GM21390 (cell line): Measurements from ENCODE around the gene CMYA5.

Source experiments
- ATAC-seq: cut with Tn5 transposase; IDR thresholded peaks from one replicate; pipeline ENCODE4 v1.9.1; 2021; ENCODE audit not compliant: unreplicated experiment

Gene CMYA5

GRCh38 chr5:79793304-79793703 lies 103.7 kb downstream of the CMYA5 start:
- no peak for ATAC-seq

GRCh38 chr5:79793722-79794121 lies 104.1 kb downstream of the CMYA5 start:
- ATAC-seq, result no peak

- no peak for ATAC-seq
These were observed 104.7 kb downstream of the CMYA5 start for GRCh38 chr5:79794347-79794746.

- no peak for ATAC-seq
These were observed 106.2 kb downstream of the CMYA5 start for GRCh38 chr5:79795764-79796398.

GRCh38 chr5:79798893-79799590 lies 109.4 kb downstream of the CMYA5 start:
- ATAC-seq, result no peak

- ATAC-seq, result no peak
These were observed 111.6 kb downstream of the CMYA5 start for GRCh38 chr5:79800979-79801827.

GRCh38 chr5:79802406-79802805 lies 112.8 kb downstream of the CMYA5 start:
- no peak for ATAC-seq

- no peak for ATAC-seq
These were observed 113.4 kb downstream of the CMYA5 start for GRCh38 chr5:79803007-79803406.

GRCh38 chr5:79806741-79807140 lies 117.1 kb downstream of the CMYA5 start:
- no peak for ATAC-seq

- ATAC-seq, result no peak
These were observed 120.1 kb downstream of the CMYA5 start for GRCh38 chr5:79809743-79810142.

- no peak for ATAC-seq
These were observed 121.4 kb downstream of the CMYA5 start for GRCh38 chr5:79811081-79811480.

GRCh38 chr5:79811904-79812303 lies 122.3 kb downstream of the CMYA5 start:
- ATAC-seq, result no peak

GRCh38 chr5:79814699-79815098 lies 125.1 kb downstream of the CMYA5 start:
- no peak for ATAC-seq

- no peak for ATAC-seq
These were observed 126.4 kb downstream of the CMYA5 start for GRCh38 chr5:79816014-79816413.

- ATAC-seq, result no peak
These were observed 131.0 kb downstream of the CMYA5 start for GRCh38 chr5:79820648-79821047.

- ATAC-seq, result no peak
These were observed 134.8 kb downstream of the CMYA5 start for GRCh38 chr5:79824444-79824843.

GRCh38 chr5:79825802-79826201 lies 136.2 kb downstream of the CMYA5 start:
- no peak for ATAC-seq

GRCh38 chr5:79827159-79827629 lies 137.6 kb downstream of the CMYA5 start:
- ATAC-seq, result no peak

GRCh38 chr5:79829260-79829659 lies 139.6 kb downstream of the CMYA5 start:
- no peak for ATAC-seq

- no peak for ATAC-seq
These were observed 142.0 kb downstream of the CMYA5 start for GRCh38 chr5:79831381-79832309.

- no peak for ATAC-seq
These were observed 143.3 kb downstream of the CMYA5 start for GRCh38 chr5:79832911-79833310.
